K562 (cell line): ENCODE results near the gene XPO1. TPM values are rescaled to one million over a fixed set of nuclear protein-coding genes. Genes with fewer than 3 reads are reported as not detected.

Source experiments
- ARID3B ChIP-seq: fragments of 250-450 bp; sonication (Bioruptor Pico); IDR thresholded peaks from 2 replicates; pipeline ENCODE4 v1.4.0; 2020; ENCODE audit warnings: borderline replicate concordance
- ATF2 ChIP-seq: sonication (generic); formaldehyde crosslinking; IDR thresholded peaks from 2 replicates; pipeline ENCODE4 v1.8.1; 2022; ENCODE audit warnings: missing genetic modification reagents
- CSDE1 ChIP-seq, 2 experiments: fragments of 450-650 bp; IDR thresholded peaks; 2 replicates each; pipeline ENCODE4 v1.6.1; 2016; ENCODE audit warnings: mild to moderate bottlenecking in 1 of 2
- JUND ChIP-seq, 2 experiments: IDR thresholded peaks; 2 replicates in 1 of 2; 3 replicates in 1 of 2; pipeline ENCODE4 v1.6.1; 2011; ENCODE audit warnings: borderline replicate concordance in 2 of 2, low read depth in 2 of 2, low read length in 2 of 2, improper control_type of control experiment in 1 of 2, missing biosample characterization in 1 of 2, missing genetic modification characterization in 1 of 2, missing genetic modification reagents in 1 of 2
- KLF6 ChIP-seq: fragments of 250-450 bp; sonication (Bioruptor Pico); IDR thresholded peaks from 2 replicates; pipeline ENCODE4 v1.4.0; 2020; ENCODE audit warnings: mild to moderate bottlenecking, moderate library complexity, borderline replicate concordance
- LARP7 ChIP-seq: fragments of 450-650 bp; IDR thresholded peaks from 2 replicates; pipeline ENCODE4 v1.6.1; 2016
- MCM3 ChIP-seq: fragments of 450-650 bp; IDR thresholded peaks from 2 replicates; pipeline ENCODE4 v1.6.1; 2016
- MTA3 ChIP-seq: fragments of 450-650 bp; formaldehyde crosslinking; IDR thresholded peaks from 2 replicates; pipeline ENCODE4 v1.6.1; 2017; ENCODE audit warnings: mild to moderate bottlenecking, borderline replicate concordance
- PKNOX1 ChIP-seq: fragments of 450-650 bp; IDR thresholded peaks from 2 replicates; pipeline ENCODE4 v1.6.1; 2016
- STAT6 ChIP-seq: sonication (generic); formaldehyde crosslinking; IDR thresholded peaks from 2 replicates; pipeline ENCODE4 v1.8.1; 2023; ENCODE audit warnings: mild to moderate bottlenecking, missing genetic modification reagents
- TAF7 ChIP-seq: fragments of 450-650 bp; IDR thresholded peaks from 2 replicates; pipeline ENCODE4 v1.6.1; 2016; ENCODE audit warnings: missing genetic modification characterization, missing compliant biosample characterization
- TFE3 ChIP-seq: fragments of 450-650 bp; formaldehyde crosslinking; IDR thresholded peaks from 2 replicates; pipeline ENCODE4 v1.4.0; 2020; ENCODE audit warnings: mild to moderate bottlenecking, mixed read lengths
- ZBTB2 ChIP-seq: fragments of 450-650 bp; IDR thresholded peaks from 2 replicates; pipeline ENCODE4 v1.6.1; 2016; ENCODE audit warnings: antibody characterized with exemption
- ZNF24 ChIP-seq: fragments of 450-650 bp; IDR thresholded peaks from 2 replicates; pipeline ENCODE4 v1.6.1; 2016
- polyA plus RNA-seq, 8 experiments: library from polyadenylated mRNA; depleted of rRNA in 4 of 8; stranded (reverse) in 5 of 8; unstranded in 3 of 8; fragments of >200 nt; fragmentation: Nextera tagmentation in 2 of 8; fragmentation: Illumina TruSeq in 1 of 8; extraction: Ambion mirVana in 2 of 8; extraction: Trizol in 1 of 8; gene quantifications; 2 replicates each; pipeline versions ENCODE4 v1.2.1 to v1.2.3, GENCODE V29; 2011 to 2014; ENCODE audit warnings: inconsistent platforms in 1 of 8, missing spikeins in 1 of 8
- total RNA-seq, 7 experiments: library from RNA; depleted of rRNA in 6 of 7; stranded (reverse); fragments of >200 nt in 6 of 7; fragmentation: Illumina TruSeq in 2 of 7; extraction: Trizol in 2 of 7; gene quantifications; 2 replicates each; pipeline versions ENCODE4 v1.2.1 to v1.2.3, GENCODE V29; 2011 to 2021; ENCODE audit warnings: low replicate concordance in 1 of 7

Gene XPO1
- total and polyA plus RNA-seq, 9 of the 15 experiments (the other 6 are each of a cell fraction or from before 2014, with no cell fraction given): 86.2 to 307 (median 216) TPM

GRCh38 chr2:61536572-61537276 is 1.4 kb downstream of the XPO1 start (continued):
- 0 out of 2 replicates have a peak, but pooled peaks have one; percentile 27 for TF ChIP-seq TFE3 (CRISPR knock-in tag)
- no peak for TF ChIP-seq LARP7
- TF ChIP-seq JUND (IDR thresholded peaks at IDR 0.05; ENCODE audit: borderline replicate concordance, low read depth, low read length): no peak; the same call in 1 of the 2 replicates
- no peak; the same call in 2 of the 3 replicates for TF ChIP-seq JUND (tag; IDR thresholded peaks at IDR 0.05; ENCODE audit: borderline replicate concordance, low read depth, low read length)
- no peak for TF ChIP-seq CSDE1 (IDR thresholded peaks at IDR 0.05)
- TF ChIP-seq STAT6: no peak
- TF ChIP-seq PKNOX1: 0 out of 2 replicates have a peak, but pooled peaks have one; percentile 4
- no peak for TF ChIP-seq MTA3
- no peak for TF ChIP-seq ARID3B (CRISPR knock-in tag)
- 0 out of 2 replicates have a peak, but pooled peaks have one; percentile 5 for TF ChIP-seq KLF6 (CRISPR knock-in tag)
- TF ChIP-seq ZBTB2: no peak
- peak; percentile 71 for TF ChIP-seq TAF7 (tag)
- TF ChIP-seq MCM3: no peak
- TF ChIP-seq ZNF24: no peak
- TF ChIP-seq ATF2 (CRISPR knock-in tag): no peak
